Esophagus muscularis mucosa (tissue), 4 donors: Measurements from ENCODE around the gene FAM131A. TPM values are rescaled to one million over a fixed set of nuclear protein-coding genes. Genes with fewer than 3 reads are reported as not detected.

Experiments
- DNase-seq: peaks from one replicate; pipeline ENCODE4 v3.0.0-alpha.2; 2017; ENCODE audit errors: extremely low spot score
- H3K27ac ChIP-seq, 4 donors: fragments of 200-600 bp; sonication (generic); replicated peaks in 1 of 4; 1 replicate in 3 of 4; 2 replicates in 1 of 4; pipeline ENCODE4 v1.5.1; 2016 to 2019; ENCODE audit warnings: mild to moderate bottlenecking in 1 of 4
- H3K27me3 ChIP-seq, 4 donors: fragments of 200-600 bp; sonication (generic); one replicate each; pipeline versions ENCODE4 v1.5.1 to v1.6.0; 2016 to 2019
- H3K36me3 ChIP-seq, 4 donors: fragments of 200-600 bp; sonication (generic); one replicate each; pipeline ENCODE4 v1.5.1; 2016 to 2019
- H3K4me1 ChIP-seq, 4 donors: fragments of 200-600 bp; sonication (generic); one replicate each; pipeline ENCODE4 v1.5.1; 2016 to 2019
- H3K4me3 ChIP-seq, 4 donors: fragments of 200-600 bp; sonication (generic); 1 replicate in 2 of 4; 2 replicates in 2 of 4; pipeline ENCODE4 v1.5.1; 2016 to 2019; ENCODE audit warnings: mild to moderate bottlenecking in 4 of 4, moderate library complexity in 1 of 4
- H3K9me3 ChIP-seq, 4 donors: fragments of 200-600 bp; sonication (generic); 1 replicate in 3 of 4; 2 replicates in 1 of 4; pipeline ENCODE4 v1.5.1; 2016 to 2019
- EP300 ChIP-seq: sonication (generic); formaldehyde crosslinking; IDR thresholded peaks from one replicate; pipeline ENCODE4 v1.6.1; 2017; ENCODE audit warnings: antibody characterized with exemption
- POLR2A ChIP-seq: fragments of 450-650 bp; IDR thresholded peaks from one replicate; pipeline ENCODE4 v1.6.1; 2017; ENCODE audit warnings: antibody characterized with exemption, moderate library complexity, mild to moderate bottlenecking, low read depth
- POLR2AphosphoS5 ChIP-seq, 2 donors: sonication (generic); formaldehyde crosslinking; IDR thresholded peaks; one replicate each; pipeline ENCODE4 v1.6.1; 2017; ENCODE audit warnings: antibody characterized with exemption in 2 of 2
- WGBS: methylation state at CpG from one replicate; pipeline ENCODE4 v1.1.5; 2018; 5-methylcytosine and 5-hydroxymethylcytosine counted together
- intact Hi-C: fragments of 100-400 bp; cut with DNase I; formaldehyde crosslinking; loops from one replicate; pipeline ENCODE4 v1.15.1; 2023
- small RNA-seq, 3 donors: library from RNA; depleted of rRNA; stranded (forward); fragments of <200 nt; gene quantifications; one replicate each; pipeline ENCODE3, GENCODE V24; 2016
- total RNA-seq, 4 donors: library from RNA; depleted of rRNA; stranded (reverse); fragments of >200 nt; gene quantifications; one replicate each; pipeline versions ENCODE4 v1.1.0 to v1.2.1, GENCODE V29; 2016
- TF ChIP-seq, protein P1 (sequence below), 3 experiments: fragments of 200-600 bp in 2 of 3; fragments of 450-650 bp in 1 of 3; sonication (generic) in 2 of 3; IDR thresholded peaks; one replicate each; pipeline ENCODE4 v1.5.1; 2017 to 2019; ENCODE audit warnings: antibody characterized with exemption in 3 of 3, mild to moderate bottlenecking in 2 of 3, moderate library complexity in 1 of 3

Gene FAM131A
- total RNA-seq, 4 donors from 2014 or later, result 40.3 to 71.0 (median 59.9) TPM

DNA sequence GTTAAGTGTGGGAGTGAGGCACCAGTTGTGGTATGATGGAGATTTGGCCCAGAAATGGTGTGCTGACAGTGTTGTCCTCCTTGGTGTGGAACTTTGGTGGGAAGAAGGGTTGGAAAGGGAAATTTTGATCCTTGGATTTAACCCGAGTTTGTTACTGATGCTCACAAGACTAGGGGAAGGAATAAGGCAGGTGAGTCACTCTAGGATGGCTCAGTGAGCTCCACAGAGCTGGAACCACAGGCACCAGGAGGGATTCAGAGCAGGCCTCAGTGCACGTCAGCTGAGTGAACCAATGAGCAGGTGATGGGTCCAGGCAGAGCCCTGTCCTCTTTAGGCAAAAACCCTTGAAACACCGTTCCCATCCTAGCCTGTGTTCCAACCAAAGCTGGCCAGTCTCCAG, 53.9 kb downstream of the FAM131A start:
- peaks cover 0 to 9% (median 0%) of the 10 kb centered on the region in 4 donors for H3K27me3 ChIP-seq
- TF ChIP-seq EP300 (no peak), POLR2A (no peak), POLR2AphosphoS5 (IDR thresholded peaks at IDR 0.05) (no peak)
- TF ChIP-seq, protein P1, sequence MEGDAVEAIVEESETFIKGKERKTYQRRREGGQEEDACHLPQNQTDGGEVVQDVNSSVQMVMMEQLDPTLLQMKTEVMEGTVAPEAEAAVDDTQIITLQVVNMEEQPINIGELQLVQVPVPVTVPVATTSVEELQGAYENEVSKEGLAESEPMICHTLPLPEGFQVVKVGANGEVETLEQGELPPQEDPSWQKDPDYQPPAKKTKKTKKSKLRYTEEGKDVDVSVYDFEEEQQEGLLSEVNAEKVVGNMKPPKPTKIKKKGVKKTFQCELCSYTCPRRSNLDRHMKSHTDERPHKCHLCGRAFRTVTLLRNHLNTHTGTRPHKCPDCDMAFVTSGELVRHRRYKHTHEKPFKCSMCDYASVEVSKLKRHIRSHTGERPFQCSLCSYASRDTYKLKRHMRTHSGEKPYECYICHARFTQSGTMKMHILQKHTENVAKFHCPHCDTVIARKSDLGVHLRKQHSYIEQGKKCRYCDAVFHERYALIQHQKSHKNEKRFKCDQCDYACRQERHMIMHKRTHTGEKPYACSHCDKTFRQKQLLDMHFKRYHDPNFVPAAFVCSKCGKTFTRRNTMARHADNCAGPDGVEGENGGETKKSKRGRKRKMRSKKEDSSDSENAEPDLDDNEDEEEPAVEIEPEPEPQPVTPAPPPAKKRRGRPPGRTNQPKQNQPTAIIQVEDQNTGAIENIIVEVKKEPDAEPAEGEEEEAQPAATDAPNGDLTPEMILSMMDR (IDR thresholded peaks at IDR 0.05), result no peak
- no peak overlapping the region for H3K4me3 ChIP-seq
- no peak overlapping the region for H3K27ac ChIP-seq
- H3K9me3 ChIP-seq, result no peaks in the 10 kb centered on the region
- peaks cover 0 to 21% (median 4%) of the 10 kb centered on the region in 4 donors for H3K36me3 ChIP-seq
- WGBS, result 90% methylated on average over 3 of the region's 3 CpGs
- intact Hi-C loops, result no loop called here
- DNase-seq, result no peak
- H3K4me1 ChIP-seq, result no peaks in the 10 kb centered on the region

DNA sequence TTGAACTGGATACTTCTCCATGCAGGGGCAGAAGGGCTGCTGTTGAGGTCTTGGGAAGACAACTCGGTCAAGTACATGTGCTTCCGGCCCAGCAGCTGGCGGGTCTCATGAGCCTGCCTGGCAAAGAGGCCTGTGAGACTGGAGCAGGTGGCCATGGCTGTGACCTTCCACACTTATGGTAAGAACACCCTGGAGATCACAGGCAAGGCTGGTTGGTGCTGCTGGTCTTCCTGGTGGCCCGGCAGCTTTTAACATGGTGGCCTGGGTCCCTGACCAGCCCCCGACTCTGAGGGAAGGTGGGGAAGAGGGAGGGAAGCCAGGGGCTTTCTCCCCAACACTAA, 57.9 kb downstream of the FAM131A start:
- Histone ChIP-seq H3K27ac (no peak overlapping the region), H3K36me3 (no peaks in the 10 kb centered on the region), H3K4me1 (no peaks in the 10 kb centered on the region), H3K27me3 (no peaks in the 10 kb centered on the region), H3K9me3 (no peaks in the 10 kb centered on the region), H3K4me3 (no peak overlapping the region)
- WGBS, result 91% methylated on average over 5 of the region's 5 CpGs
- DNase-seq, result no peak
- intact Hi-C loops, result no loop called here
- TF ChIP-seq POLR2A, result no peak

Small RNA genes within 50 kb of the gene (small RNA-seq; reads per million reads assigned to genes)
- 1,713 to 2,835 (median 2,273) reads per million in 3 donors for gene SNORD66

Other genes with a start within 250 kb of the FAM131A start
- gene HTR3E, start 240.5 kb upstream of the FAM131A start, total RNA-seq, result not detected
- 10 to 100 TPM; 29.3 to 39.5 (median 33.8) TPM for gene EIF2B5, start 202.2 kb upstream of the FAM131A start, total RNA-seq
- 100 to 1,000 TPM in 2 of 4 donors, 10 to 100 TPM in 2; 64.0 to 119 (median 86.3) TPM for gene DVL3, start 182.2 kb upstream of the FAM131A start, total RNA-seq
- gene AP2M1, start 162.7 kb upstream of the FAM131A start, total RNA-seq, result 100 to 1,000 TPM; 258 to 397 (median 298) TPM
- 10 to 100 TPM; 34.8 to 43.2 (median 36.9) TPM for gene ABCF3, start 151.4 kb upstream of the FAM131A start, total RNA-seq
- gene VWA5B2, start 108.0 kb upstream of the FAM131A start, total RNA-seq, result under 1 TPM in 3 of 4 donors, not detected in 1; 0.17 to 0.33 (median 0.32) TPM
- 10 to 100 TPM; 35.6 to 48.5 (median 39.8) TPM for gene ALG3, start 88.6 kb upstream of the FAM131A start, total RNA-seq
- 1 to 10 TPM; 3.3 to 4.9 (median 3.7) TPM for gene EEF1AKMT4, start 87.9 kb upstream of the FAM131A start, total RNA-seq
- not detected for gene CAMK2N2, start 76.0 kb upstream of the FAM131A start, total RNA-seq
- under 1 TPM; 0.42 to 0.69 (median 0.56) TPM for gene ECE2, start 61.6 kb upstream of the FAM131A start, total RNA-seq
- 100 to 1,000 TPM; 252 to 356 (median 274) TPM for gene PSMD2, start 38.4 kb upstream of the FAM131A start, total RNA-seq
- 100 to 1,000 TPM; 291 to 418 (median 360) TPM for gene EIF4G1, start 23.0 kb upstream of the FAM131A start, total RNA-seq
- 1 to 10 TPM; 1.8 to 3.4 (median 2.7) TPM for gene CLCN2, start 24.0 kb downstream of the FAM131A start, total RNA-seq
- 10 to 100 TPM; 36.0 to 52.1 (median 40.4) TPM for gene POLR2H, start 24.1 kb downstream of the FAM131A start, total RNA-seq
- 1 to 10 TPM in 1 of 4 donors, under 1 TPM in 3; 0.40 to 1.3 (median 0.64) TPM for gene THPO, start 40.6 kb downstream of the FAM131A start, total RNA-seq
- 10 to 100 TPM; 12.3 to 17.6 (median 16.8) TPM for gene CHRD, start 42.5 kb downstream of the FAM131A start, total RNA-seq
- 1 to 10 TPM; 1.5 to 6.1 (median 3.5) TPM for gene EPHB3, start 224.2 kb downstream of the FAM131A start, total RNA-seq